Measurements from ENCODE around the gene MAP4K5. TPM values are rescaled to one million over a fixed set of nuclear protein-coding genes. Genes with fewer than 3 reads are reported as not detected.
A peak's percentile ranks its signal among the peaks of the same experiment; 100 is the strongest.

MAP4K5 gene
- total RNA-seq, 1 experiment from 2014 or later = 47.9 TPM

DNA sequence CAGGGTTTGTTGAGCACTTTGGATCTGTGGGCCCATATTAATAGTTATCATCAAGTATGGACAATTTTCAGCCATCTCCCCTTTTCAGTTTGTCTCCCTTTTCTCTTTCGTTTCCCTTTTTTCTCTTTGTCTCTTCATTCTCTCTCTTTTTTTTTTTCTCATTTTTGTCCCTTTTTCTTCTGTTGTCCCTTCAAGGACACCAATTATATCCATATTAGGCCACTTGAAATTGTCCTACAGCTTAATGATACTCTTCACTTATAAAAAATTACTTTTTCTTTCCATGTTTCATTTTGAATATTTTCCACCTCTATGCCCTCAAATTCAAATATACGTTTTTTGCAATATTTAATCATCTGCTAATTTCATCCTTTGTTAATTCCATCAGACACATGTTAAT lies 53.3 kb downstream of the MAP4K5 start:
- no peak for DNase-seq (ENCODE audit: low read depth)

- no peak for DNase-seq (ENCODE audit: low read depth)
These were observed 54.6 kb downstream of the MAP4K5 start for GRCh38 chr14:50477760-50478159.

- no peak for DNase-seq (ENCODE audit: low read depth)
These were observed 56.2 kb downstream of the MAP4K5 start for GRCh38 chr14:50476134-50476533.

DNA sequence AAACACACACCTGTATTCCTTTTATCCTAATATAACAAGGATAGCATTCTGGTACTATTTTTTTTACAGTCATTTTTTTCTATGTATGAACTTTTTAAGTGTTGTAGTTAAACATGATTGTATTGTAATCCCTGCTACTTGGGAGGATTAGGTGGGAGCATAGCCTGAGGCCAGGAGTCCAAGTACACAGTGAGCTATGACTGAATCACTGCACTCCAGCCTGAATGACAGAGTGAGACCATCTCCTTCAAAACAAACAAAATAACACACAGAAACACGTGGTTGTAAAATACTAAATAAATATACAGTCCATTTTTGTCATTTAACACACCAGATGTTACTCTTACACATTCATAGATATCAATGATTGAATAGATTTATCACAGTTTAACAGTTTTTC lies 56.9 kb downstream of the MAP4K5 start:
- no peak for DNase-seq (ENCODE audit: low read depth)

DNA sequence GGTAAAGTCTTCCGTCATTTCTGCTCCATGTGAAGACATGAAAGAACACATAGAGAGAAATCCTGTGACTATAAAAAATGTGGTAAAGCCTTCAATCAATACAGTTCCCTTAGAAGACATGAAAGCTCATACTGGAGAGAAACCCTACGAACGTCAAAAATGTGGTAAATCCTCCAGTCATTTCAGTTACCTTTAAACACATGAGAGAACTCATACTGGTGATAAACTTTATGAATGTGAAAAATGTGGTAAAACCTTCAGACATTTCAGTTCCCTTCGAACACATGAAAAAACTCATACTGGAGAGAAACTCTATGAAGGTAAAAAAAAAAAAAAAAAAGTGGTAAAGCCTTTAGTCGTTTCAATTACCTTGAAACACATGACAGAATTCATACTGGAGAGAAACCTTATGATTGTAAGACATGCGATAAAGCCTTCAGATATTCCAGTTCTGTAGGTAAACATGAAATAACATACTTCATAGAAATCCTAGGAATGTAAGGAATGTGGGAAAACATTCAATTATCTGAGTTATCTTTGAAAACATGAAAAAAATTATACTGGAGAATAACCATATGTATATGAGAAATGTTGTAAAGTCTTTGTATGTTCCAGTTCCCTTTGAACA lies 60.4 kb downstream of the MAP4K5 start:
- DNase-seq (ENCODE audit: low read depth) = no peak

DNA sequence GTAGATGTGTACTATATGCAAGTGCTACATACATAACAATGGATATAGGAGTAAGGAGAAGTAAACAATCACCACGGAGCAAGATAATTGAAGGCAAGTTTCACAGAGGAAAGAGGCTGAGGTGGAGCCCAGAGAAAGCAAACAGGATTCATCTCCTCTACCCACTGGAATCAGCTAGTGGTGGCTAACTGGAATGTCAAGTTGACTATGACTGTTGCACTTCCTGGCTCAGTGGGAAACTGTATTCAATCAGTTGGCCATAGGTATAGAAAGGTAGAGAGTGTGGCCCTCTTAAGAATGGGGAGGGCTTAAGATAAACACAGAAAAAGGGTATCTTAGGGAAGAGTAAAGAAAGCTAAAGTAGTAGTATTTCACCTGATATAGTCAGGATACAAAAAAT lies 62.4 kb downstream of the MAP4K5 start:
- no peak for DNase-seq (ENCODE audit: low read depth)

GRCh38 chr14:50462111-50462510 lies 70.3 kb downstream of the MAP4K5 start:
- DNase-seq (ENCODE audit: low read depth) = no peak

DNA sequence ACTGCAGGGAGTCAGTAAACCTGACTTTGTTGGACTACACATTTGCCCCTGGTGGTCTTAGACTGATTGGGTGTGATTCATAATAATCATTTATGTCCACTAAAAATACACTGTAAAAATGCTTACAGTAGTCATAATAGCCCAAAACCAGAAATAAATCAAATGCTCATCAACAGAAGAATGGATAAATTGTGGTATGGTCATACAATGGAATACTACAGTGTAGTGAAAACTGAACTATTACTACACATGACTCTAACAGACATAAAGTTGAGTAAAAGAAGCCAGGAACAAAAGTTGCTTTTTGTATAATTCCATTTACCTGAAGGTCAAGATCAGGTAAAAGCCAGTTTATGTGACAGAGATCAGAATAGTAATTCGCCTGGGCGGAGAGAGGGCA lies 78.5 kb downstream of the MAP4K5 start:
- DNase-seq (ENCODE audit: low read depth) = no peak

DNA sequence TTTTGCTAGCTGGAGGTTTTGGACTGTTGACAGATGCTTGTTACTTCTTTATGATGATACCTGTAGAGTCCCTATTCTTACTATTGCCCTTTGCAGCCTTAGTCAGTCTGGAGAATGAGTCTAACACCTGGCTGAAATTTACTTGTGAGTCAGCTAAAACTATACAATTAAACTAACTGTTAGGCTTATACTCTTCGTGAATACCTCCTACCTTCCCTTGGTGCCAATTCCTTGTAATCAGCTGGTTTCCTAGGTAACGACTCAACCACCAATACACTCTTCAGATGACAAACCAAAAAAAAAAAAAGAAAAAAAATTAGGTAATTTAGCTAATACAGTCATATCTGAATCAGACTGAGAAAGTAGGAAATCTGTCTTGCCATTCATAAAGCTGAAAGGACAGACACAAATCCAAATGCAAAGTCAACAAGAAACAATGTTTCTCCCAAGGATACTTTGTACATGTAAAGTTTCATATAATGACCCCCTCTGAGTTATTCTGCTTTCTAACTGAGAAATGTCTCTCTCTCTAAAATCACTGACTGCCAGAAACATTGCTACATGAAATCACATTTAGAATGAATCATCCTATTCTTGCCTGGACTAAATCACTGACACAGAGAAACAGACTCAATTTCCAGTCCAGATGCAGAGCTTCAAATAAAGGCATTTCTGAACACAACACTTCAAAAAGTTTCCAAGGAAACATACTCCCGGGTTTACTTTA lies 79.2 kb downstream of the MAP4K5 start:
- peak; percentile 81 for DNase-seq (ENCODE audit: low read depth)

DNA sequence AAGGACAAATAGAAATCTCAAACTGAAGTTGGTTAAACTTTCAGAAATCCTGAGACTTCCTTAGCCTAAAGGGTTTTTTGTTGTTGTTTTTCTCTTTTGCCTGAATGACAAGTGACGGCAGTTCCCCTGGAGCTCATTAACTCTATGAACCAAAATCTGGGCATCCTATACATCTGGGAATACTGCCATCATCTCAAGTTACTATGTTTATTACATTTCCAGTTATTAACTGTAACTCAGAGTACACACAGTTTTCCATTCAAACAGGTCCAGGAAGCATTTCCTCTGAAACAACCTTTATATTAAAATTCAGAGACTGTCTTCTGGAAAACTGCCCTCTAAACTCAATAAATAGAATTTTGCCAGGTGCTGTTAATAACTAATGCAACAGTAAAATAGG lies 80.1 kb downstream of the MAP4K5 start:
- no peak for DNase-seq (ENCODE audit: low read depth)

GRCh38 chr14:50451854-50452253 lies 80.5 kb downstream of the MAP4K5 start:
- DNase-seq (ENCODE audit: low read depth) = no peak

DNA sequence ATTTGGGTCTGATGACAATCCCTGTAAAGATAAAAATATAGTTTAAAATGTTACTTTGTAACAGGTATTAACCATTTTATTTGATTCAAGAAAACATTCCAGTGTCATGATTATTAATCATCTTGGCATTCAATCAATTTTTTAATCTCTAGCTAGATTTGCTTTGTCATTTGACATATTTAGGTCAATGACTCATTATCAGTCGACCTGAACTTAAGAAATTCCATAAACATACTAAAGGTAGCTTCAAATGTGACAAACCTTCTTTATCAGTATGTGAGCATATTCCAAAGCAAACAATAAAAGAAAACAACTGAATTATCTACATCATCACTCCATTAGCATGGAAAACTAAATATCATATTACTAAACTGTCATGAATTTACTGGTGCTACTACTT lies 84.9 kb downstream of the MAP4K5 start:
- DNase-seq (ENCODE audit: low read depth) = no peak

GRCh38 chr14:50434528-50434927 lies 97.8 kb downstream of the MAP4K5 start:
- no peak for DNase-seq (ENCODE audit: low read depth)

DNA sequence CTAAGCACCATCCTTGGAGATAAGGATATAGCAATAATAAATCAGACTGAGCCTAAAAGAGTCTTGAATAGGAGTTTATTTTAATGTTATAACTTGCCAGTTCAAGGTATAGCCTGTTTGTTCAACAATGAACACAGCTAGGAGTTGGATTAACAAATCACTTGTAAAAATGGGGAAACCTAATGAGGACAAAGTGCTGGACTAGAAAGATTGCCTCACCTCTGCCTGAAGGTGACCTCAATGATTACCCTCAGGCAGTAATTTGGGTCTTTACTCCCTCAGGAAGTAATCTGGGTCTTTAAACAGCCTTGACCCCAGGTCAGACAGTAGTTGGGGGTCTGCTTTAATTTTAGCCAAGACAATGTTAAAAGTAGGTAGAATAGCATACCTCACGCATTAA lies 100.2 kb downstream of the MAP4K5 start:
- DNase-seq (ENCODE audit: low read depth) = no peak

DNA sequence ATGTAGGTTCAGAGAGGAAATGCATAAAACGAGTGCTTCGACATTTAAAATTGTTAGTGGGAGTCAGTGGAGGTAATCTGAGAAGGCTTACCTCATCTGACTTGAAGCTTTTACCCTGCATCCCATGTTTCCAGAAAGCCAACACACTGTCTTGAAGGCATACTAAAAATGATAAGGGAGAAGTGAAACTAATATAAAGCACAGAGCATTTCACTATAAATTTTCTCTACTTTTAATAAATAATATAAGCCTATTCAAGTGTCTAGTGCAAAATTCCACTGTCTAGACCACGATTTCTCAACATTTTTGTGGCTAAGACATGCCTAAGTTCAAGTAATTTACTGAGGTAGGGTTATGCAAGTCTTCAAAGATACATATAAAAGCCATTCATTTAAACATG lies 106.6 kb downstream of the MAP4K5 start:
- DNase-seq (ENCODE audit: low read depth) = no peak

- no peak for DNase-seq (ENCODE audit: low read depth)
These were observed 107.3 kb downstream of the MAP4K5 start for GRCh38 chr14:50425105-50425504.

- DNase-seq (ENCODE audit: low read depth) = no peak
These were observed 108.8 kb downstream of the MAP4K5 start for GRCh38 chr14:50423529-50423928.

DNA sequence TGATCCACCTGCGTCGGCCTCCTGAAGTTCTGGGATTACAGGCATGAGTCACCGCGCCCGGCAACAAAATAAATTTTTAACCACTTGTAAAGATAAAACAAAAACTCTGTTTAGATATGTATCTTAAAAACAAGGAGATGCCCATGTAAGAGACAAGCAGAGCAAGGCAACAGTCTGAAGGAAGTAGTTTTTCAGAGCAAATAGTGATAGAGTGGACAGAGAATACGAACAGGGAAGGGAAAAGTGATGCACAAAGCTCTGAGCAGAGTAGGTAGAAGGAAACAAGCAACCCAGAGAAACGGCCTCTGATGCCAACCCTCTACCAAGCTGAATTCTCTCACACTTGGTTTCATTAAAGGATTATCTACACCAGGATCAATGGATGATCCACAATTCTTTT lies 110.9 kb downstream of the MAP4K5 start:
- DNase-seq (ENCODE audit: low read depth) = no peak

DNA sequence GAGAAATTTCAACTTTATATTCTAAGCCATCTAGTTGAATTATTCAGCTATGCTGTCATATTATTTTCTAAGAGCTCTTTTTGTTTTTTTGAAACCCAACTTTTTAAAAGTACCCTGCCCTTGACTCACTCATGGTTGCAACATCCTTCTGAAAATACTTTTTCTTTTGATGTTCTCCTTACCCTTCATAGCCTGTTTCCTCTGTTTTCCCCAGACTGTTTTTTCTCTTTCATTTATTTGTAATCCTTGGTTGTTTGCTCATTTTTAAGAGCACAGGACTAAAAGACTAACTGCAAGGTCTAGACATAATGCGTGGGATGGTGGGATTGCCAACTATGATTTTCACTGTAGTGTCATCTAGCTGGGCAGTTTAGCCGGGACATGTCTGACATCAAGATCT lies 114.5 kb downstream of the MAP4K5 start:
- DNase-seq (ENCODE audit: low read depth) = no peak

GRCh38 chr14:50410921-50411320 lies 121.4 kb downstream of the MAP4K5 start:
- DNase-seq (ENCODE audit: low read depth) = peak; percentile 38

DNA sequence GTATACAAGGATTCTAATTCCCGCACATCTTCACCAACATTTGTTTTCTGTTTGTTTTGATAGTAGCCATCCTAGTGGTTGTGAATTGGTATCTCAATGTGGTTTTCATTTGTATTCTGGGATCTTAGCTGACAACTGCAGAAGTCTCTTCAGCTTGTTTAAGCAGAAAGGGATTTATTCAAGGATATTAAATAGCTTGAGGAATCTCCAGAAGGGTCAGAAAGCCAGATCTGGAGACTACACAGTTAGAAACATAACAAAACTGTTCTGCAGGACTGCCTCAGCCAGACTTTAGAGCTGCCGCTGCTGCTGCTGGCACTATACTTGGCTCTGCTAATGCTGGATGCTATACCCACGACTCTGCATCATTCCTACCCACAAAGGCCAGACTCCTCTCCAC lies 122.3 kb downstream of the MAP4K5 start:
- no peak for DNase-seq (ENCODE audit: low read depth)

DNA sequence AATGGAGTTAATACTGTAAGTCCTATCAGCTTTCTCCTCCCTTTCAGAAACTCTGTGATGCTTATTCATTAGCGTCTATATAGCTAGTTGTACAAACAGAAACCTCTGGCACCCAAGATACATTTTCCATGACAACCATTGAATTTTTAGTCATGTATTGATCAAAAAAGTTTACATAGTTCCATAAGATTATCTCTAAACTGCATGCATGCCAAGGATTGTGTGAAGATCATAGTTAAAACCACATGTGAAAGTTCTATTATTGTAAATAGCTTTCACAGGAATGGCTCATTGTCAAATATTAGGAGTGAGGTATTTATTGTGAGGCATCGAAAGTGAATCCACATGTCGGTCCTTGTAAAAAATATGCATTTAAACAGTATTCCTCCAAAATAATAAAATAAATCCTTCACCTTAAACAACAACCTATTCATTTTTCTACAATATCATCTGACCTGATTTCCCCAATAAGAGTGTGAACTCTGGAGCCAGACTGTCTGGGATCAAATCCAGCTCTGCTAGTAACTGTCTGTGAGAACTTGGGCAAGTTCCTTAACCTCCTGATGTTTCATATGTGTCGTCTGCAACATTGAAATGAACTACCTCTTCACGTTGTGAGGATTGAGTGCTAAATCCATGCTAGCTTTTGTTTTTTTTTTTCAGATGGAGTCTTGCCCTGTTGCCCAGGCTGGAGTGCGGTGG lies 125.1 kb downstream of the MAP4K5 start:
- DNase-seq (ENCODE audit: low read depth) = no peak

- DNase-seq (ENCODE audit: low read depth) = peak; percentile 20
These were observed 128.9 kb downstream of the MAP4K5 start for GRCh38 chr14:50403419-50403818.
